WTC11 (cell line): ENCODE data around the gene TPM3. TPM values are rescaled to one million over a fixed set of nuclear protein-coding genes. Genes with fewer than 3 reads are reported as not detected.

Experiments
- ATAC-seq: fragments of 200-7000 bp; cut with Tn5 transposase; 2 replicates; pipeline ENCODE4 v1.10.0; 2021; ENCODE audit warnings: mild to moderate bottlenecking, moderate library complexity
- CTCF ChIA-PET: fragments of 300-600 bp; sonication (Branson Sonifier 250); formaldehyde crosslinking; loops from one replicate; lab custom pipeline; 2021; ENCODE audit warnings: antibody characterized with exemption; lab: Charles Lee
- POLR2A ChIA-PET: fragments of 350-600 bp; sonication (Branson Sonifier 250); formaldehyde crosslinking; loops from one replicate; lab custom pipeline; 2021; ENCODE audit warnings: antibody characterized with exemption; lab: Charles Lee
- DNase-seq: peaks from one replicate; pipeline ENCODE4 v3.0.0; 2021; ENCODE audit warnings: low spot score
- H3K27ac Mint-ChIP-seq: 2 replicates; pipeline ENCODE4 v1.8.0; 2021; ENCODE audit warnings: mixed read lengths
- H3K27me3 Mint-ChIP-seq: 2 replicates; pipeline ENCODE4 v1.8.0; 2021; ENCODE audit warnings: low read depth, mild to moderate bottlenecking, moderate library complexity, mixed read lengths
- H3K36me3 Mint-ChIP-seq: 2 replicates; pipeline ENCODE4 v1.8.0; 2021; ENCODE audit warnings: mixed read lengths
- H3K4me1 Mint-ChIP-seq: 2 replicates; pipeline ENCODE4 v1.8.0; 2022; ENCODE audit warnings: mixed read lengths
- H3K4me3 Mint-ChIP-seq: 2 replicates; pipeline ENCODE4 v1.8.0; 2021; ENCODE audit warnings: mild to moderate bottlenecking, moderate library complexity, mixed read lengths
- H3K9me3 Mint-ChIP-seq: 2 replicates; pipeline ENCODE4 v1.8.0; 2021; ENCODE audit warnings: mixed read lengths
- EMX1 ChIP-seq: fragments of 250-450 bp; sonication (Bioruptor Pico); IDR thresholded peaks from 2 replicates; pipeline ENCODE4 v1.8.0; 2021; ENCODE audit warnings: mild to moderate bottlenecking
- GABPB1 ChIP-seq: sonication (generic); formaldehyde crosslinking; IDR thresholded peaks from 2 replicates; pipeline ENCODE4 v1.8.1; 2023; ENCODE audit warnings: mild to moderate bottlenecking, missing genetic modification reagents
- HMGA2 ChIP-seq: fragments of 250-450 bp; sonication (Bioruptor Pico); IDR thresholded peaks from 2 replicates; pipeline ENCODE4 v1.4.0; 2021; ENCODE audit warnings: mild to moderate bottlenecking, moderate library complexity
- KAT7 ChIP-seq: sonication (generic); formaldehyde crosslinking; IDR thresholded peaks from 2 replicates; pipeline ENCODE4 v1.8.1; 2023; ENCODE audit warnings: missing genetic modification reagents, mild to moderate bottlenecking, borderline replicate concordance
- MYBL2 ChIP-seq: sonication (generic); formaldehyde crosslinking; IDR thresholded peaks from 2 replicates; pipeline ENCODE4 v1.8.1; 2023; ENCODE audit warnings: mild to moderate bottlenecking, moderate library complexity, missing genetic modification reagents
- NFE2L1 ChIP-seq: sonication (generic); formaldehyde crosslinking; IDR thresholded peaks from 2 replicates; pipeline ENCODE4 v1.8.1; 2023; ENCODE audit warnings: missing genetic modification reagents
- TCF7 ChIP-seq: sonication (generic); formaldehyde crosslinking; IDR thresholded peaks from 2 replicates; pipeline ENCODE4 v1.8.0; 2022; ENCODE audit warnings: mild to moderate bottlenecking, low read depth, missing genetic modification reagents, moderate library complexity
- TEAD1 ChIP-seq: sonication (generic); formaldehyde crosslinking; IDR thresholded peaks from 2 replicates; pipeline ENCODE4 v1.8.0; 2022; ENCODE audit warnings: mild to moderate bottlenecking, missing genetic modification reagents
- TEAD4 ChIP-seq: sonication (generic); formaldehyde crosslinking; IDR thresholded peaks from 2 replicates; pipeline ENCODE4 v1.8.0; 2022; ENCODE audit warnings: mild to moderate bottlenecking, missing genetic modification reagents
- TP53 ChIP-seq: sonication (generic); formaldehyde crosslinking; IDR thresholded peaks from 2 replicates; pipeline ENCODE4 v1.8.1; 2023; ENCODE audit warnings: mild to moderate bottlenecking, missing genetic modification reagents
- ZNF121 ChIP-seq: sonication (generic); formaldehyde crosslinking; IDR thresholded peaks from 2 replicates; pipeline ENCODE4 v1.8.0; 2023; ENCODE audit warnings: missing genetic modification reagents
- ZNF671 ChIP-seq: fragments of 250-450 bp; sonication (Bioruptor Pico); IDR thresholded peaks from 2 replicates; pipeline ENCODE4 v1.8.0; 2021; ENCODE audit warnings: mild to moderate bottlenecking
- total RNA-seq: library from RNA; stranded (reverse); gene quantifications from 3 replicates; pipeline ENCODE4 v1.2.3, GENCODE V29; 2021
- TF ChIP-seq, protein P1 (sequence below): sonication (generic); formaldehyde crosslinking; IDR thresholded peaks from 2 replicates; pipeline ENCODE4 v1.8.1; 2023; ENCODE audit warnings: mild to moderate bottlenecking, moderate library complexity, missing genetic modification reagents
- TF ChIP-seq, protein P2 (sequence below): fragments of 250-450 bp; sonication (Bioruptor Pico); IDR thresholded peaks from 2 replicates; pipeline ENCODE4 v2.1.2; 2022; ENCODE audit warnings: mild to moderate bottlenecking, moderate library complexity
- TF ChIP-seq, protein P3 (sequence below): sonication (generic); formaldehyde crosslinking; IDR thresholded peaks from 2 replicates; pipeline ENCODE4 v1.8.1; 2023; ENCODE audit warnings: mild to moderate bottlenecking, missing genetic modification reagents, moderate library complexity
- TF ChIP-seq, protein P4 (sequence below): fragments of 250-450 bp; sonication (Bioruptor Pico); IDR thresholded peaks from 2 replicates; pipeline ENCODE4 v1.8.0; 2021; ENCODE audit warnings: mild to moderate bottlenecking

TPM3 gene
- total RNA-seq, 1 experiment from 2014 or later = 614 TPM

DNA sequence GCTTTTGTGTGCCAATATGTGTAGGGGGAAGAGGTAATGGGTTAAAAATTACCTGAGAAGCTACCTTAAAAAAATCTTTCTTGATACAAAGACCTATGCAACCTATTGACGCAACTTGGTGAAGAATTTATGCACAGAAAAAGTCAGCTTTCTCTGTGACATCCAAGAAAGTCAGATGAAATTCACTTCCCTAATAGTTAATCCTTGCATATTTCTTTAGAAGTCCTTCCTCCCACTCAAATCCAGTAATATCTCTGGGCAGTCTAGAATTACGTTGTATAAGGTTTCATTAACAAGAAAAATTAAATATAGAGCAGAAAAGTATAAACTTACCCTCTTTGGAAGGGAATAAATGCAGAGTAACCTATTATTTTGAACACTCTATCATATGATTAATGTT, 31.7 kb upstream of the TPM3 start:
- no peak for TF ChIP-seq GABPB1 (CRISPR knock-in tag)
- TF ChIP-seq, protein P1, sequence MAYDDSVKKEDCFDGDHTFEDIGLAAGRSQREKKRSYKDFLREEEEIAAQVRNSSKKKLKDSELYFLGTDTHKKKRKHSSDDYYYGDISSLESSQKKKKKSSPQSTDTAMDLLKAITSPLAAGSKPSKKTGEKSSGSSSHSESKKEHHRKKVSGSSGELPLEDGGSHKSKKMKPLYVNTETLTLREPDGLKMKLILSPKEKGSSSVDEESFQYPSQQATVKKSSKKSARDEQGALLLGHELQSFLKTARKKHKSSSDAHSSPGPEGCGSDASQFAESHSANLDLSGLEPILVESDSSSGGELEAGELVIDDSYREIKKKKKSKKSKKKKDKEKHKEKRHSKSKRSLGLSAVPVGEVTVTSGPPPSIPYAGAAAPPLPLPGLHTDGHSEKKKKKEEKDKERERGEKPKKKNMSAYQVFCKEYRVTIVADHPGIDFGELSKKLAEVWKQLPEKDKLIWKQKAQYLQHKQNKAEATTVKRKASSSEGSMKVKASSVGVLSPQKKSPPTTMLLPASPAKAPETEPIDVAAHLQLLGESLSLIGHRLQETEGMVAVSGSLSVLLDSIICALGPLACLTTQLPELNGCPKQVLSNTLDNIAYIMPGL (CRISPR knock-in tag) = no peak
- no peak for TF ChIP-seq ZNF121 (CRISPR knock-in tag)
- no peak for TF ChIP-seq KAT7 (CRISPR knock-in tag)
- ATAC-seq = no peak
- no peaks in the 10 kb centered on the region for H3K27me3 Mint-ChIP-seq
- no peaks in the 10 kb centered on the region for H3K9me3 Mint-ChIP-seq
- CTCF ChIA-PET = no interaction called here
- H3K4me3 Mint-ChIP-seq = peak overlapping the region; percentile 98
- DNase-seq = no peak
- peak overlapping the region; percentile 82 for H3K27ac Mint-ChIP-seq
- H3K36me3 Mint-ChIP-seq = peaks cover 60% of the 10 kb centered on the region
- H3K4me1 Mint-ChIP-seq = peaks cover 35% of the 10 kb centered on the region
- POLR2A ChIA-PET = no interaction called here

DNA sequence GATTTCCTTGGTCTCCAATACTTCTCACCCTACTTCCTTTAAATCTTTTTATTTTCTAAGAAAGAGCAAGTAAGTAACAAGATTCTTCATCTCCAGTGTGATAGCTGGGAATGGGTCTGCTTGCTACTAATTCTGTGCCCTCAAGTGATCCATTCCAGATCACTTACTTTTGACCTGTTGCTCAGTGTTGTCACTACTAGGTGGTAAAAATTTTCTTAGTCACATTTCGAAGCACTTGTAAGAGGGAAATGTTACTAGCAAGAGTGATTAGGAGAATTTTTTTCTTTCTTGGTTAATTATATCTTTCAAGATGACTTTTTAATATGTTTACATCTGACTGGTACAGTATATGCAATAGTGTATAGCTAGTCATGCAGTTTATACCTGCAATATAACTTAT, 31.0 kb upstream of the TPM3 start:
- H3K36me3 Mint-ChIP-seq = peaks cover 60% of the 10 kb centered on the region

DNA sequence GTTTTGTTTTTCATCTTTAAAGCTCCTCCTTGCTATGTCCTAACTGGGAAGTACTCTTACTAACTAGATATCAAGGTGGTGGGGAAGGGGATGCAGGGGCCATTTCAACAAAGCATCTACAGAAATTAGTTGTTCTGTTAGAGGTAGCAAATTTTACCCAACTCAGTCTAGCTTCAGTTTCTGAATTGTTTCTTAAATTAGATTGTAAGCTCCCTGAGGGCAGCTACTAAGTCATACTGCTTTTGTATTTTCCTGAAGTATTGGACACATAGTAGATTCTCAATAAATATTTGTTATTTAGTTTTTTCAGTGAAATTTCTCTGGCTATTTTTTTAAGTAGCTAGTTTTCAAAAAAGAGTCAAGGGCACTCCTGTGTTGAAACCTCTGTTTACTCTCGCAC, 30.6 kb upstream of the TPM3 start:
- H3K36me3 Mint-ChIP-seq = peaks cover 60% of the 10 kb centered on the region
- CTCF ChIA-PET = interaction anchor here (1.1 kb wide), 1 partner anchor 113 kb away, joined by 3 read pairs; no protein-coding TSS in a partner anchor
- peak overlapping the region; percentile 98 for H3K27ac Mint-ChIP-seq
- POLR2A ChIA-PET = no interaction called here
- H3K27me3 Mint-ChIP-seq = no peaks in the 10 kb centered on the region
- H3K9me3 Mint-ChIP-seq = no peaks in the 10 kb centered on the region
- no peak for DNase-seq
- TF ChIP-seq NFE2L1 (CRISPR knock-in tag) (no peak), HMGA2 (CRISPR knock-in tag) (no peak), ZNF671 (no peak), TEAD4 (CRISPR knock-in tag) (no peak), TP53 (no peak), TCF7 (CRISPR knock-in tag) (no peak), TEAD1 (CRISPR knock-in tag) (no peak), EMX1 (no peak)
- TF ChIP-seq, protein P2, sequence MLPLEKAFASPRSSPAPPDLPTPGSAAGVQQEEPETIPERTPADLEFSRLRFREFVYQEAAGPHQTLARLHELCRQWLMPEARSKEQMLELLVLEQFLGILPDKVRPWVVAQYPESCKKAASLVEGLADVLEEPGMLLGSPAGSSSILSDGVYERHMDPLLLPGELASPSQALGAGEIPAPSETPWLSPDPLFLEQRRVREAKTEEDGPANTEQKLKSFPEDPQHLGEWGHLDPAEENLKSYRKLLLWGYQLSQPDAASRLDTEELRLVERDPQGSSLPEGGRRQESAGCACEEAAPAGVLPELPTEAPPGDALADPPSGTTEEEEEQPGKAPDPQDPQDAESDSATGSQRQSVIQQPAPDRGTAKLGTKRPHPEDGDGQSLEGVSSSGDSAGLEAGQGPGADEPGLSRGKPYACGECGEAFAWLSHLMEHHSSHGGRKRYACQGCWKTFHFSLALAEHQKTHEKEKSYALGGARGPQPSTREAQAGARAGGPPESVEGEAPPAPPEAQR (CRISPR knock-in tag) = no peak
- TF ChIP-seq, protein P3, sequence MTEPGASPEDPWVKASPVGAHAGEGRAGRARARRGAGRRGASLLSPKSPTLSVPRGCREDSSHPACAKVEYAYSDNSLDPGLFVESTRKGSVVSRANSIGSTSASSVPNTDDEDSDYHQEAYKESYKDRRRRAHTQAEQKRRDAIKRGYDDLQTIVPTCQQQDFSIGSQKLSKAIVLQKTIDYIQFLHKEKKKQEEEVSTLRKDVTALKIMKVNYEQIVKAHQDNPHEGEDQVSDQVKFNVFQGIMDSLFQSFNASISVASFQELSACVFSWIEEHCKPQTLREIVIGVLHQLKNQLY (CRISPR knock-in tag) = no peak
- TF ChIP-seq, all 79 proteins: peak for 0
- Mint-ChIP-seq H3K4me1 (peaks cover 44% of the 10 kb centered on the region), H3K4me3 (peak overlapping the region; percentile 98)
- no peak for ATAC-seq

More for the DNA sequence above, 31.0 kb upstream of the TPM3 start:
- no peaks in the 10 kb centered on the region for H3K9me3 Mint-ChIP-seq
- peaks cover 42% of the 10 kb centered on the region for H3K4me1 Mint-ChIP-seq
- TF ChIP-seq, protein P4, sequence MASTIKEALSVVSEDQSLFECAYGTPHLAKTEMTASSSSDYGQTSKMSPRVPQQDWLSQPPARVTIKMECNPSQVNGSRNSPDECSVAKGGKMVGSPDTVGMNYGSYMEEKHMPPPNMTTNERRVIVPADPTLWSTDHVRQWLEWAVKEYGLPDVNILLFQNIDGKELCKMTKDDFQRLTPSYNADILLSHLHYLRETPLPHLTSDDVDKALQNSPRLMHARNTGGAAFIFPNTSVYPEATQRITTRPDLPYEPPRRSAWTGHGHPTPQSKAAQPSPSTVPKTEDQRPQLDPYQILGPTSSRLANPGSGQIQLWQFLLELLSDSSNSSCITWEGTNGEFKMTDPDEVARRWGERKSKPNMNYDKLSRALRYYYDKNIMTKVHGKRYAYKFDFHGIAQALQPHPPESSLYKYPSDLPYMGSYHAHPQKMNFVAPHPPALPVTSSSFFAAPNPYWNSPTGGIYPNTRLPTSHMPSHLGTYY (CRISPR knock-in tag) = no peak
- TF ChIP-seq MYBL2 (CRISPR knock-in tag) (no peak), ZNF121 (CRISPR knock-in tag) (no peak)
- ATAC-seq (no peak), DNase-seq (no peak)
- H3K27ac Mint-ChIP-seq = peak overlapping the region; percentile 80
- POLR2A ChIA-PET = no interaction called here
- H3K4me3 Mint-ChIP-seq = peak overlapping the region; percentile 98
- CTCF ChIA-PET = interaction anchor here (1.1 kb wide), 1 partner anchor 112 kb away, joined by 3 read pairs; no protein-coding TSS in a partner anchor
- H3K27me3 Mint-ChIP-seq = no peaks in the 10 kb centered on the region
